D721Med (cell line): ENCODE data around the gene ZNF234.

ENCODE experiments used
- DNase-seq: peaks from one replicate; pipeline ENCODE4 v3.0.0; 2011; ENCODE audit warnings: low spot score; ENCODE audit not compliant: insufficient read length
- FAIRE-seq: peaks from 2 replicates; lab custom pipeline; 2011; peaks lifted over from hg19 to GRCh38; lab: Jason Lieb, UNC
- CTCF ChIP-seq: IDR thresholded peaks from 2 replicates; pipeline ENCODE4 v1.5.1; 2012; ENCODE audit warnings: mild to moderate bottlenecking, control low read depth; ENCODE audit not compliant: insufficient read depth; ENCODE audit errors: missing control alignments

ZNF234 gene

GRCh38 chr19:44204772-44205171 lies 63.4 kb downstream of the ZNF234 start:
- FAIRE-seq (no peak), DNase-seq (no peak)
- TF ChIP-seq CTCF: no peak

- no peak for TF ChIP-seq CTCF
- FAIRE-seq (peak; percentile 87), DNase-seq (peak; percentile 54)
These were observed 65.9 kb downstream of the ZNF234 start for GRCh38 chr19:44207126-44207803.
